ENCODE measurements around the gene MAP4K3.

GRCh38 chr2:39484620-39485495 lies 47.8 kb upstream of the MAP4K3 start:
- TF ChIP-seq CTCF (IDR thresholded peaks at IDR 0.05 in 4 of 5, conservative IDR thresholded peaks at IDR 0.05 in 1 of 5) (no peak), POLR2A (IDR thresholded peaks at IDR 0.05) (no peak)
